HepG2 (cell line): ENCODE measurements around the gene EGLN1. TPM values are rescaled to one million over a fixed set of nuclear protein-coding genes. Genes with fewer than 3 reads are reported as not detected.
"Not testable (repeated sequence)": the region's sequence is repeated elsewhere in the genome, so short reads cannot be mapped to it uniquely, and the experiment has no call there.

Source experiments
- ATAC-seq: fragments of 200-7000 bp; cut with Tn5 transposase; 3 replicates; pipeline ENCODE4 v1.9.1; 2020; ENCODE audit warnings: mild to moderate bottlenecking, moderate library complexity
- BruUV-seq: library from RNA; stranded (reverse); fragments of 400-500 nt; replicated peaks from 2 replicates; lab custom pipeline; 2021; lab: Mats Ljungman, UMichigan
- CTCF ChIA-PET: fragments of 300-600 bp; formaldehyde crosslinking; extraction: SDS; loops from one replicate; lab custom pipeline; 2021; ENCODE audit warnings: low total read pairs, inconsistent platforms, low intra/inter-chr PET ratio; lab: Yijun Ruan, JAX
- POLR2A ChIA-PET: fragments of 350-600 bp; sonication (Branson Sonifier 250); formaldehyde crosslinking; loops from one replicate; lab custom pipeline; 2020; ENCODE audit warnings: antibody characterized with exemption, inconsistent platforms; lab: Yijun Ruan, JAX
- DNase-seq: peaks from one replicate; pipeline ENCODE4 v3.0.0-alpha.2; 2015; ENCODE audit warnings: low spot score
- FAIRE-seq: peaks from 3 replicates; lab custom pipeline; 2011; peaks lifted over from hg19 to GRCh38; lab: Jason Lieb, UNC
- H2AFZ ChIP-seq: one replicate; pipeline ENCODE4 v1.6.1; 2011; ENCODE audit warnings: low read length, inconsistent platforms
- H3K27ac ChIP-seq: fragments of 300-600 bp; 3 replicates; pipeline ENCODE4 v1.8.0; 2011; ENCODE audit warnings: mixed run types, mild to moderate bottlenecking, mixed read lengths, low read length, inconsistent platforms; ENCODE audit not compliant: insufficient read depth; ENCODE audit errors: extremely low read length
- H3K27me3 ChIP-seq, 2 experiments: fragments of 200-600 bp in 1 of 2; 2 replicates in 1 of 2; 3 replicates in 1 of 2; pipeline versions ENCODE4 v1.6.0 to v1.8.0; 2011; ENCODE audit warnings: low read length in 2 of 2, mild to moderate bottlenecking in 2 of 2, moderate library complexity in 2 of 2, inconsistent platforms in 1 of 2; ENCODE audit not compliant: insufficient read depth in 2 of 2, control insufficient read depth in 1 of 2
- H3K36me3 ChIP-seq, 2 experiments: fragments of 200-600 bp in 1 of 2; replicated peaks in 1 of 2; 2 replicates in 1 of 2; 3 replicates in 1 of 2; pipeline versions ENCODE4 v1.5.1 to v1.8.0; 2011; ENCODE audit warnings: low read length in 2 of 2, inconsistent platforms in 1 of 2; ENCODE audit not compliant: insufficient read depth in 2 of 2, control insufficient read depth in 1 of 2
- H3K4me1 ChIP-seq: 2 replicates; pipeline ENCODE4 v1.5.1; 2012; ENCODE audit warnings: low read length, inconsistent platforms; ENCODE audit not compliant: insufficient read depth
- H3K4me2 ChIP-seq: 2 replicates; pipeline ENCODE4 v1.6.0; 2011; ENCODE audit warnings: low read depth, low read length, inconsistent platforms
- H3K4me3 ChIP-seq, 3 experiments: fragments of 200-600 bp in 1 of 3; sonication (generic), shearing (Covaris generic) in 1 of 3; replicated peaks in 1 of 3; 2 replicates each; pipeline ENCODE4 v1.5.1; 2011 to 2016; ENCODE audit warnings: low read length in 3 of 3, inconsistent platforms in 2 of 3, low read depth in 2 of 3, mild to moderate bottlenecking in 2 of 3, control low read depth in 1 of 3, mixed read lengths in 1 of 3; ENCODE audit not compliant: insufficient read depth in 1 of 3
- H3K79me2 ChIP-seq: one replicate; pipeline ENCODE4 v1.6.1; 2011; ENCODE audit warnings: low read length, inconsistent platforms; ENCODE audit not compliant: insufficient read depth
- H3K9ac ChIP-seq: 2 replicates; pipeline ENCODE4 v1.6.0; 2011; ENCODE audit warnings: mild to moderate bottlenecking, low read depth, low read length, inconsistent platforms; ENCODE audit not compliant: insufficient read depth
- H3K9me3 ChIP-seq: 2 replicates; pipeline ENCODE4 v1.5.1; 2012; ENCODE audit warnings: mild to moderate bottlenecking, low read length
- H4K20me1 ChIP-seq: 2 replicates; pipeline ENCODE4 v1.6.0; 2011; ENCODE audit warnings: inconsistent platforms, mild to moderate bottlenecking, low read length, moderate library complexity; ENCODE audit not compliant: insufficient read depth
- POLR2G ChIP-seq: fragments of 200-400 bp; formaldehyde crosslinking; IDR thresholded peaks from 2 replicates; pipeline ENCODE4 v1.6.1; 2018; ENCODE audit warnings: mild to moderate bottlenecking, low read depth, low read length, moderate library complexity
- U2AF1 ChIP-seq: fragments of 200-400 bp; formaldehyde crosslinking; optimal IDR thresholded peaks from 2 replicates; pipeline ENCODE3; 2017; ENCODE audit warnings: mild to moderate bottlenecking, low read depth, low read length
- ZFP90 ChIP-seq: sonication (generic); formaldehyde crosslinking; IDR thresholded peaks from 2 replicates; pipeline ENCODE4 v1.8.0; 2022; ENCODE audit warnings: missing genetic modification reagents, mild to moderate bottlenecking, inconsistent platforms, borderline replicate concordance
- ZNF780A ChIP-seq: sonication (generic); formaldehyde crosslinking; IDR thresholded peaks from 2 replicates; pipeline ENCODE4 v1.8.0; 2022; ENCODE audit warnings: mild to moderate bottlenecking, missing genetic modification reagents, moderate library complexity
- WGBS: methylation state at CpG from one replicate; pipeline ENCODE4 v1.1.6; 2017; ENCODE audit warnings: low lambda C conversion rate; 5-methylcytosine and 5-hydroxymethylcytosine counted together
- in situ Hi-C: cut with HindIII; loops from 2 replicates; pipeline ENCODE4 v1.10.0; 2017; ENCODE audit warnings: low pct_unique_long_range_greater_than_20kb; ENCODE audit not compliant: extremely low pct_ligation_motif_present
- intact Hi-C: fragments of 100-400 bp; cut with micrococcal nuclease; formaldehyde crosslinking; loops from one replicate; pipeline ENCODE4 v1.10.0; 2022; ENCODE audit not compliant: unreplicated experiment
- polyA plus RNA-seq, 8 experiments: library from polyadenylated mRNA; depleted of rRNA in 3 of 8; stranded (reverse) in 7 of 8; unstranded in 1 of 8; fragments of >200 nt; fragmentation: Illumina TruSeq in 4 of 8; extraction: Trizol in 4 of 8; gene quantifications; 2 replicates each; pipeline versions ENCODE4 v1.2.1 to v1.2.3, GENCODE V29; 2011 to 2016; ENCODE audit warnings: low read depth in 4 of 8, missing spikeins in 1 of 8, mixed read lengths in 1 of 8; ENCODE audit not compliant: insufficient read depth in 1 of 8
- total RNA-seq, 5 experiments: library from RNA; depleted of rRNA; stranded (reverse); fragments of >200 nt; fragmentation: Illumina TruSeq; extraction: Trizol; gene quantifications; 2 replicates each; pipeline ENCODE4 v1.2.3, GENCODE V29; 2016; ENCODE audit warnings: low read depth in 1 of 5
- TF ChIP-seq, protein P1 (sequence below): sonication (generic); formaldehyde crosslinking; conservative IDR thresholded peaks from 2 replicates; pipeline ENCODE4 v1.8.0; 2022; ENCODE audit warnings: mild to moderate bottlenecking, moderate library complexity, missing genetic modification reagents

Gene EGLN1
- total and polyA plus RNA-seq, 2 of the 13 experiments (the other 11 are each of a cell fraction or from before 2014, with no cell fraction given) = 34.4 to 44.1 TPM

DNA sequence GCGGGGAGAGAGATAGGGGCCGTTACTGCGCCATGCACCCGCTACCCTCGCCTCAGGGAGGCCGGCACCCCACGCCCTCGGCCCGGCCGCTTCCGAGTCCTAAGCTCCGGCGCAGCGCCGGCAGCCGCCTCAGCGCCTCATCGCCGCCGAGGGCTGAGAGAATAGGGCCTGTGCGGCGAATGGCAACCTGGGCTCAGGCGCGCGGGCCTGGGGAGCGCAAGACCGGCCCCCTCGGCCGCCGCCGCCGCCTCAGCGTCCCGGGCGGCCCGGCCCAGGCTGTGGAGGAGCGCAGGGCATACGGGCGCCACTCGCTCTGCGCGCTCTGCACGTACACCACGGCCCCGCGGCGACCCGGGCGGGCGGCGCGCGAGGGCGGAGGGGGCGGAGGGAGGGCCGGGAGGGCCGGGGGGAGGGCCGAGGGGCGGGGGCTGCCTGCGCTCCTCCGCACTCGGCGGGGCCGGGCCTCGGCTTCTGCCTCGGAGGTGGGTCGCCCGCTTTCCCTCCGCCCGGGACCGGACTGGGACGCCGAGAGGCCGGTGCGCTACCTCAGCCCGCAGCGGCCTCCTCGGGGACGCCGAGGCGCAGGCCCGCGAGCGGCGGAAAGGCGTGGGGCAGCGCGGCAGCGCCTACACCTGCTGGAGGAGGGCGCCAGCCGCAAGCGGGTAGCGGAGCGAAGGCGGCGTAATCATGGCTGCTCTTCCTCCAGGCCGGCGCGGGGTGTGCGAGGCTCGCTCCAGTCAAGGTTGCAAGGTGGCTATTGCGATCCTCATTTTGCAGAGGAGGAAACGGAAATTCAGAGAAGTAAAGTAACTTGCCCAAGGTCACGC lies at the start of gene EGLN1 (continued):
- TF ChIP-seq ZFP90 (CRISPR knock-in tag) (peak; percentile 44; the same call in 1 of the 2 replicates), ZNF780A (CRISPR knock-in tag) (no peak), POLR2G (peak; percentile 89), U2AF1 (no peak)
- TF ChIP-seq, protein P1, sequence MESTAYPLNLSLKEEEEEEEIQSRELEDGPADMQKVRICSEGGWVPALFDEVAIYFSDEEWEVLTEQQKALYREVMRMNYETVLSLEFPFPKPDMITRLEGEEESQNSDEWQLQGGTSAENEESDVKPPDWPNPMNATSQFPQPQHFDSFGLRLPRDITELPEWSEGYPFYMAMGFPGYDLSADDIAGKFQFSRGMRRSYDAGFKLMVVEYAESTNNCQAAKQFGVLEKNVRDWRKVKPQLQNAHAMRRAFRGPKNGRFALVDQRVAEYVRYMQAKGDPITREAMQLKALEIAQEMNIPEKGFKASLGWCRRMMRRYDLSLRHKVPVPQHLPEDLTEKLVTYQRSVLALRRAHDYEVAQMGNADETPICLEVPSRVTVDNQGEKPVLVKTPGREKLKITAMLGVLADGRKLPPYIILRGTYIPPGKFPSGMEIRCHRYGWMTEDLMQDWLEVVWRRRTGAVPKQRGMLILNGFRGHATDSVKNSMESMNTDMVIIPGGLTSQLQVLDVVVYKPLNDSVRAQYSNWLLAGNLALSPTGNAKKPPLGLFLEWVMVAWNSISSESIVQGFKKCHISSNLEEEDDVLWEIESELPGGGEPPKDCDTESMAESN (CRISPR knock-in tag) = peak; percentile 91
- TF ChIP-seq, all 625 proteins: peak for 279

DNA sequence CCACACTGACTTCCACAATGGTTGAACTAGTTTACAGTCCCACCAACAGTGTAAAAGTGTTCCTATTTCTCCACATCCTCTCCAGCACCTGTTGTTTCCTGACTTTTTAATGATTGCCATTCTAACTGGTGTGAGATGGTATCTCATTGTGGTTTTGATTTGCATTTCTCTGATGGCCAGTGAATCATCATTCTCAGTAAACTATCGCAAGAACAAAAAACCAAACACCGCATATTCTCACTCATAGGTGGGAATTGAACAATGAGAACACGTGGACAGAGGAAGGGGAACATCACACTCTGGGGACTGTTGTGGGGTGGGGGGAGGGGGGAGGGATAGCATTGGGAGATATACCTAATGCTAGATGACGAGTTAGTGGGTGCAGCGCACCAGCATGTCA lies 49.4 kb upstream of the EGLN1 start:
- H3K36me3 ChIP-seq, H3K4me3 ChIP-seq, H2AFZ ChIP-seq, intact Hi-C loops, H3K27me3 ChIP-seq, FAIRE-seq, H4K20me1 ChIP-seq, H3K27ac ChIP-seq, DNase-seq, CTCF ChIA-PET, POLR2A ChIA-PET, H3K4me1 ChIP-seq, H3K9ac ChIP-seq, H3K9me3 ChIP-seq, BruUV-seq, in situ Hi-C loops, H3K4me2 ChIP-seq, H3K79me2 ChIP-seq, ATAC-seq: not testable (repeated sequence)
- WGBS = 51% methylated on average over 5 of the region's 5 CpGs

DNA sequence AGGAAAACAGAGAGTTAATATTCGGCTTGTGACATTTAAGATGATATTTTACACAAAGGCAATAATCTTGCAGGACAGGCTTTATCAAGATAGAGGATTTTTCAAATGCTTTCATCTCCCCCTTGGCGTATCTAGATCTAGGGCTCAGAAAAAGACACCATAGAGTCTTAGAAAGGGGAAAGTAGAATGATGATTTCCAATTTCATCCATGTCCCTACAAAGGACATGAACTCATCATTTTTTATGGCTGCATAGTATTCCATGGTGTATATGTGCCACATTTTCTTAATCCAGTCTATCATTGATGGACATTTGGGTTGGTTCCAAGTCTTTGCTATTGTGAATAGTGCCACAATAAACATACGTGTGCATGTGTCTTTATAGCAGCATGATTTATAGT lies 48.9 kb upstream of the EGLN1 start:
- WGBS = 39% methylated on average over 2 of the region's 3 CpGs
- BruUV-seq, CTCF ChIA-PET, H3K9me3 ChIP-seq, H3K4me1 ChIP-seq, H2AFZ ChIP-seq, FAIRE-seq, H3K36me3 ChIP-seq, in situ Hi-C loops, H3K79me2 ChIP-seq, H3K27me3 ChIP-seq, H3K27ac ChIP-seq, H3K9ac ChIP-seq, intact Hi-C loops, DNase-seq, H3K4me2 ChIP-seq, H3K4me3 ChIP-seq, ATAC-seq, POLR2A ChIA-PET, H4K20me1 ChIP-seq: not testable (repeated sequence)
